Pancreas (tissue), 10 donors: ENCODE data around the gene GCC1. TPM values are rescaled to one million over a fixed set of nuclear protein-coding genes. Genes with fewer than 3 reads are reported as not detected.
"Not testable (repeated sequence)": the region's sequence is repeated elsewhere in the genome, so short reads cannot be mapped to it uniquely, and the experiment has no call there.

ENCODE experiments used
- ATAC-seq, 4 donors: fragments of 200-7000 bp; cut with Tn5 transposase; one replicate each; pipeline versions ENCODE4 v1.8.0 to v1.9.1; 2020; ENCODE audit warnings: mild to moderate bottlenecking in 4 of 4, moderate library complexity in 4 of 4
- DNase-seq, 6 donors: peaks; one replicate each; pipeline ENCODE4 v3.0.0-alpha.2; 2020
- FAIRE-seq: peaks from 2 replicates; lab custom pipeline; 2012; peaks lifted over from hg19 to GRCh38; lab: Jason Lieb, UNC
- H3K27ac ChIP-seq, 4 donors: fragments of 200-600 bp; sonication (generic); 1 replicate in 3 of 4; 2 replicates in 1 of 4; pipeline versions ENCODE4 v1.5.0 to v1.8.0; 2020
- H3K27me3 ChIP-seq, 4 donors: fragments of 200-600 bp; one replicate each; pipeline ENCODE4 v1.8.0; 2021
- H3K36me3 ChIP-seq, 3 donors: fragments of 200-600 bp; sonication (generic) in 1 of 3; one replicate each; pipeline versions ENCODE4 v1.5.0 to v1.8.0; 2020 to 2021
- H3K4me1 ChIP-seq, 3 donors: fragments of 200-600 bp; one replicate each; pipeline ENCODE4 v1.8.0; 2021
- H3K4me3 ChIP-seq, 4 donors: fragments of 200-600 bp; sonication (generic) in 2 of 4; one replicate each; pipeline versions ENCODE4 v1.5.0 to v1.8.0; 2020 to 2021
- H3K9me3 ChIP-seq, 4 donors: fragments of 200-600 bp; one replicate each; pipeline ENCODE4 v1.8.0; 2021
- CTCF ChIP-seq, 4 donors: fragments of 200-600 bp; sonication (generic) in 3 of 4; IDR thresholded peaks; one replicate each; pipeline versions ENCODE4 v1.5.0 to v1.8.0; 2021; ENCODE audit warnings: antibody characterized with exemption in 4 of 4
- WGBS, 2 donors: extraction: QIAGEN DNeasy Blood & Tissue Kit; methylation state at CpG; one replicate each; pipeline ENCODE4 v1.1.7; 2013; 5-methylcytosine and 5-hydroxymethylcytosine counted together
- intact Hi-C, 3 donors: fragments of 100-400 bp; cut with DNase I; formaldehyde crosslinking; loops; one replicate each; pipeline versions ENCODE4 v1.11.1 to v1.14.2; 2022
- polyA plus RNA-seq, 2 donors: library from polyadenylated mRNA; stranded (reverse); fragments of 200-250 nt; gene quantifications; one replicate each; pipeline ENCODE4 v1.2.3, GENCODE V29; 2013
- total RNA-seq, 6 donors: library from RNA; stranded (reverse); fragmentation: NEBNext Ultra II Directional in 4 of 6; extraction: Animal tissue kit (Norgen Biotek cat#: 25700) in 4 of 6; gene quantifications; one replicate each; pipeline versions ENCODE4 v1.2.1 to v1.2.4, GENCODE V29; 2021 to 2023
- donor health status: healthy with polysubstance abuse.
- donor health status: DM: no; HTN: no; CAD: no; lungs with moderate emphysema.
- donor health status: DM: no; HTN: no; CAD: no.
- donor health status: control.
- donor health status: control.
- donor health status: Bipolar disorder and iron deficiency.
- donor health status: DM: yes; HTN: yes; CAD: no.
- donor health status: DM: no; HTN: no; CAD: no.
- donor health status: DM: no; HTN: no; CAD: no.
- donor health status: DM: yes; HTN: yes; CAD: no.

Gene GCC1
- total and polyA plus RNA-seq, 8 donors = 4.3 to 12.2 (median 6.7) TPM

- ATAC-seq = no peak
- FAIRE-seq = no peak
These were observed 13.5 kb downstream of the GCC1 start for GRCh38 chr7:127571741-127572505.

GRCh38 chr7:127568034-127568433 is 17.4 kb downstream of the GCC1 start:
- H3K27me3 ChIP-seq, FAIRE-seq, ATAC-seq, DNase-seq, H3K27ac ChIP-seq, H3K4me1 ChIP-seq, H3K36me3 ChIP-seq, H3K4me3 ChIP-seq, intact Hi-C loops, H3K9me3 ChIP-seq: not testable (repeated sequence)
- WGBS, 2 donors = no CpG with 5 or more reads among the region's 3 CpGs

More at GRCh38 chr7:127571741-127572505, 13.5 kb downstream of the GCC1 start:
- H3K27me3 ChIP-seq = no peaks in the 10 kb centered on the region
- DNase-seq = no peak
- no peaks in the 10 kb centered on the region for H3K9me3 ChIP-seq
- no peaks in the 10 kb centered on the region for H3K4me1 ChIP-seq
- H3K36me3 ChIP-seq = no peaks in the 10 kb centered on the region
- intact Hi-C loops = no loop called here
- H3K27ac ChIP-seq = no peak overlapping the region
- WGBS, 2 donors = 76 to 79% methylated on average over 3 of the region's 3 CpGs
- no peak for TF ChIP-seq CTCF (IDR thresholded peaks at IDR 0.05)
- no peak overlapping the region for H3K4me3 ChIP-seq

GRCh38 chr7:127566242-127566641 is 19.2 kb downstream of the GCC1 start:
- no peak for TF ChIP-seq CTCF (IDR thresholded peaks at IDR 0.05)
- intact Hi-C loops = no loop called here
- Histone ChIP-seq H3K4me1 (no peaks in the 10 kb centered on the region), H3K9me3 (no peaks in the 10 kb centered on the region), H3K4me3 (no peak overlapping the region), H3K27ac (no peak overlapping the region), H3K27me3 (no peaks in the 10 kb centered on the region), H3K36me3 (no peaks in the 10 kb centered on the region)
- WGBS, 2 donors = 82 to 90% methylated on average over 3 of the region's 3 CpGs
- no peak for DNase-seq
- no peak for ATAC-seq
- no peak for FAIRE-seq

GRCh38 chr7:127557803-127558202 is 27.6 kb downstream of the GCC1 start:
- no peak for DNase-seq
- FAIRE-seq = no peak
- WGBS, 2 donors = 91 to 93% methylated on average over 2 of the region's 2 CpGs
- no peak overlapping the region for H3K27ac ChIP-seq
- H3K36me3 ChIP-seq = no peaks in the 10 kb centered on the region
- intact Hi-C loops = no loop called here
- H3K4me3 ChIP-seq = no peak overlapping the region
- TF ChIP-seq CTCF (IDR thresholded peaks at IDR 0.05) = no peak
- no peaks in the 10 kb centered on the region for H3K27me3 ChIP-seq
- H3K9me3 ChIP-seq = no peaks in the 10 kb centered on the region
- H3K4me1 ChIP-seq = no peaks in the 10 kb centered on the region
- ATAC-seq = no peak

- no peaks in the 10 kb centered on the region for H3K36me3 ChIP-seq
- DNase-seq (no peak), FAIRE-seq (no peak), ATAC-seq (no peak)
- no peak overlapping the region for H3K27ac ChIP-seq
- no peak for TF ChIP-seq CTCF (IDR thresholded peaks at IDR 0.05)
- no peaks in the 10 kb centered on the region for H3K27me3 ChIP-seq
- 93 to 98% methylated on average over 2 of the region's 2 CpGs for WGBS, 2 donors
- intact Hi-C loops = no loop called here
- H3K4me1 ChIP-seq = no peaks in the 10 kb centered on the region
- no peak overlapping the region for H3K4me3 ChIP-seq
- H3K9me3 ChIP-seq = no peaks in the 10 kb centered on the region
These were observed 29.0 kb downstream of the GCC1 start for GRCh38 chr7:127556404-127556803.
